Measurements from ENCODE around the gene TEF. TPM values are rescaled to one million over a fixed set of nuclear protein-coding genes. Genes with fewer than 3 reads are reported as not detected.

The TEF gene
- total and polyA plus RNA-seq, 2 donors (not counting 1 experiment from before 2014, with no cell fraction given) = 9.0 to 22.5 TPM

- Histone ChIP-seq H3K9me3 (ENCODE audit: control insufficient read depth, insufficient read depth, low read depth, low read length) (no peaks in the 10 kb centered on the region), H3K27me3 (ENCODE audit: control insufficient read depth, insufficient read depth, low read length) (no peaks in the 10 kb centered on the region), H3K36me3 (ENCODE audit: control insufficient read depth, insufficient read depth, low read length) (peaks cover 36% of the 10 kb centered on the region), H3K4me3 (replicated peaks in 1 of 4; ENCODE audit: control extremely low read depth in 1 of 4, insufficient read depth in 1 of 4, low read depth in 3 of 4, low read length in 4 of 4) (no peak overlapping the region), H3K4me1 (ENCODE audit: control insufficient read depth, extremely low read depth, insufficient read depth, low read length) (peaks cover 5% of the 10 kb centered on the region), H2AFZ (ENCODE audit: low read length) (no peak overlapping the region), H3K4me2 (ENCODE audit: extremely low read depth, insufficient read depth, low read length) (no peak overlapping the region), H3K9ac (ENCODE audit: insufficient read depth, low read length) (no peak overlapping the region), H3K27ac (ENCODE audit: insufficient read depth, low read length) (no peak overlapping the region), H3K79me2 (ENCODE audit: control insufficient read depth, insufficient read depth, low read length) (no peaks in the 10 kb centered on the region), H4K20me1 (ENCODE audit: control insufficient read depth, extremely low read depth, insufficient read depth, low read length) (no peaks in the 10 kb centered on the region)
- DNase-seq (ENCODE audit: low read depth in 2 of 2) = no peak
- no peak for TF ChIP-seq EZH2 (IDR thresholded peaks at IDR 0.05; ENCODE audit: low read length, missing control alignments)
- TF ChIP-seq, protein P1, sequence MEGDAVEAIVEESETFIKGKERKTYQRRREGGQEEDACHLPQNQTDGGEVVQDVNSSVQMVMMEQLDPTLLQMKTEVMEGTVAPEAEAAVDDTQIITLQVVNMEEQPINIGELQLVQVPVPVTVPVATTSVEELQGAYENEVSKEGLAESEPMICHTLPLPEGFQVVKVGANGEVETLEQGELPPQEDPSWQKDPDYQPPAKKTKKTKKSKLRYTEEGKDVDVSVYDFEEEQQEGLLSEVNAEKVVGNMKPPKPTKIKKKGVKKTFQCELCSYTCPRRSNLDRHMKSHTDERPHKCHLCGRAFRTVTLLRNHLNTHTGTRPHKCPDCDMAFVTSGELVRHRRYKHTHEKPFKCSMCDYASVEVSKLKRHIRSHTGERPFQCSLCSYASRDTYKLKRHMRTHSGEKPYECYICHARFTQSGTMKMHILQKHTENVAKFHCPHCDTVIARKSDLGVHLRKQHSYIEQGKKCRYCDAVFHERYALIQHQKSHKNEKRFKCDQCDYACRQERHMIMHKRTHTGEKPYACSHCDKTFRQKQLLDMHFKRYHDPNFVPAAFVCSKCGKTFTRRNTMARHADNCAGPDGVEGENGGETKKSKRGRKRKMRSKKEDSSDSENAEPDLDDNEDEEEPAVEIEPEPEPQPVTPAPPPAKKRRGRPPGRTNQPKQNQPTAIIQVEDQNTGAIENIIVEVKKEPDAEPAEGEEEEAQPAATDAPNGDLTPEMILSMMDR (conservative IDR thresholded peaks at IDR 0.05 in 1 of 2, IDR thresholded peaks at IDR 0.05 in 1 of 2; ENCODE audit: low read depth in 1 of 2, low read length in 2 of 2) = no peak
Measured at GRCh38 chr22:41355895-41356294, 25.8 kb upstream of the TEF start.

DNA sequence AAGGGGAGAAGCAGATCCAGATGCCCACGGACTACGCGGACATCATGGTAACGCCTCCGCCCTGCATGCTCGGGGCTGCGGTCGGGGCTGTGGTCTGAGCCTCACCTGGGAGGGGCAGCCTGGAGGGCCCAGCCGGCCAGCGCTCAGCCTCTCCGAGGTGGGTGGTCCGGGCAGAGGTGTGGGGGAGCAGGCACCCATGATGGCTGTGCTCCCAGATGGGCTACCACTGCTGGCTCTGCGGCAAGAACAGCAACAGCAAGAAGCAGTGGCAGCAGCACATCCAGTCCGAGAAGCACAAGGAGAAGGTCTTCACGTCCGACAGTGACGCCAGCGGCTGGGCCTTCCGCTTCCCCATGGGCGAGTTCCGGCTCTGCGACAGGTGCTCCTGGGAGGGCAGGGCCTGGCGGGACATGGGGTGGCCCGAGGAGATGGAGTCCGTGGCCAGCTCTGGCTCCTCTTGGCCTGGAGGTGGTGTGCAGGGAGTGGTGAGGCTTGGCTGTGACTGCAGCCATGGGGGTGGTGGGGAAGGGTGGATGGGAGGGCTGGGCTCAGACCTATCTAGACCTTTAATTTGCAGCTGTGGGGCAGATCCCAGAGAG, 25.2 kb upstream of the TEF start:
- no peaks in the 10 kb centered on the region for H3K79me2 ChIP-seq (ENCODE audit: control insufficient read depth, insufficient read depth, low read length)
- peaks cover 37% of the 10 kb centered on the region for H3K36me3 ChIP-seq (ENCODE audit: control insufficient read depth, insufficient read depth, low read length)
- TF ChIP-seq EZH2 (IDR thresholded peaks at IDR 0.05; ENCODE audit: low read length, missing control alignments) = no peak
- TF ChIP-seq, protein P1 (conservative IDR thresholded peaks at IDR 0.05 in 1 of 2, IDR thresholded peaks at IDR 0.05 in 1 of 2; ENCODE audit: low read depth in 1 of 2, low read length in 2 of 2) = no peak

GRCh38 chr22:41357191-41357590, 24.6 kb upstream of the TEF start:
- H3K36me3 ChIP-seq (ENCODE audit: control insufficient read depth, insufficient read depth, low read length) = peaks cover 38% of the 10 kb centered on the region
- H3K4me3 ChIP-seq (replicated peaks in 1 of 4; ENCODE audit: control extremely low read depth in 1 of 4, insufficient read depth in 1 of 4, low read depth in 3 of 4, low read length in 4 of 4) = no peak overlapping the region
- H3K79me2 ChIP-seq (ENCODE audit: control insufficient read depth, insufficient read depth, low read length) = no peaks in the 10 kb centered on the region
- no peaks in the 10 kb centered on the region for H3K27me3 ChIP-seq (ENCODE audit: control insufficient read depth, insufficient read depth, low read length)
- no peak for TF ChIP-seq EZH2 (IDR thresholded peaks at IDR 0.05; ENCODE audit: low read length, missing control alignments)
- TF ChIP-seq, protein P1 (conservative IDR thresholded peaks at IDR 0.05 in 1 of 2, IDR thresholded peaks at IDR 0.05 in 1 of 2; ENCODE audit: low read depth in 1 of 2, low read length in 2 of 2) = no peak
- no peak for DNase-seq (ENCODE audit: low read depth in 2 of 2)
- H3K27ac ChIP-seq (ENCODE audit: insufficient read depth, low read length) = no peak overlapping the region
- no peaks in the 10 kb centered on the region for H3K9me3 ChIP-seq (ENCODE audit: control insufficient read depth, insufficient read depth, low read depth, low read length)
- no peaks in the 10 kb centered on the region for H4K20me1 ChIP-seq (ENCODE audit: control insufficient read depth, extremely low read depth, insufficient read depth, low read length)
- H2AFZ ChIP-seq (ENCODE audit: low read length) = no peak overlapping the region
- H3K4me2 ChIP-seq (ENCODE audit: extremely low read depth, insufficient read depth, low read length) = no peak overlapping the region
- H3K9ac ChIP-seq (ENCODE audit: insufficient read depth, low read length) = no peak overlapping the region
- H3K4me1 ChIP-seq (ENCODE audit: control insufficient read depth, extremely low read depth, insufficient read depth, low read length) = no peaks in the 10 kb centered on the region

More for the DNA sequence above, 25.2 kb upstream of the TEF start:
- Histone ChIP-seq H4K20me1 (ENCODE audit: control insufficient read depth, extremely low read depth, insufficient read depth, low read length) (no peaks in the 10 kb centered on the region), H3K9ac (ENCODE audit: insufficient read depth, low read length) (no peak overlapping the region), H3K9me3 (ENCODE audit: control insufficient read depth, insufficient read depth, low read depth, low read length) (no peaks in the 10 kb centered on the region), H3K4me1 (ENCODE audit: control insufficient read depth, extremely low read depth, insufficient read depth, low read length) (no peaks in the 10 kb centered on the region), H2AFZ (ENCODE audit: low read length) (no peak overlapping the region), H3K27ac (ENCODE audit: insufficient read depth, low read length) (no peak overlapping the region), H3K4me2 (ENCODE audit: extremely low read depth, insufficient read depth, low read length) (no peak overlapping the region), H3K27me3 (ENCODE audit: control insufficient read depth, insufficient read depth, low read length) (no peaks in the 10 kb centered on the region), H3K4me3 (replicated peaks in 1 of 4; ENCODE audit: control extremely low read depth in 1 of 4, insufficient read depth in 1 of 4, low read depth in 3 of 4, low read length in 4 of 4) (no peak overlapping the region)
- no peak for DNase-seq (ENCODE audit: low read depth in 2 of 2)

Measured in fibroblast of lung (primary cell).